ENCODE data around the gene COBL. TPM values are rescaled to one million over a fixed set of nuclear protein-coding genes. Genes with fewer than 3 reads are reported as not detected.

Gene COBL
- total RNA-seq, 1 experiment from 2014 or later = 8.6 TPM

DNA sequence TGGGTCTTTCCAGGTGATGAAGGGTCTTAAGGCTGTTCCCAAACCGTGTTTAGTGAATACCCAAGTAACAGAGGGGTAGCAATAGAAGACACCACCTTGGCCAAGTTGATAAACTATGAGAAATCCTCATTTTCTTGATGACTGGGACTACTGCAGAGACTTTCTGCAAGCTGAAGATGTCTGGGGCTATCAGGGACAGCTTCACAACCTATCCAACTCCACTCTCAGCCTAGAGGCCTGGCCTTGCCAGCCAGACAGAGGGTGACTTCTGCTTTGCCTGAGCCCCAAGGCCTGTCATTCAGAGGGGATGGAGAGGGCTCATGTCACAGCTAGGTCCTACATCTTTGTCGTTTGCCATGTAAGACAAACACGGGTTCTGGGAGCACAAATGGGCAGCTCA is 278.0 kb downstream of the COBL start:
- CTCF ChIA-PET = no interaction called here

DNA sequence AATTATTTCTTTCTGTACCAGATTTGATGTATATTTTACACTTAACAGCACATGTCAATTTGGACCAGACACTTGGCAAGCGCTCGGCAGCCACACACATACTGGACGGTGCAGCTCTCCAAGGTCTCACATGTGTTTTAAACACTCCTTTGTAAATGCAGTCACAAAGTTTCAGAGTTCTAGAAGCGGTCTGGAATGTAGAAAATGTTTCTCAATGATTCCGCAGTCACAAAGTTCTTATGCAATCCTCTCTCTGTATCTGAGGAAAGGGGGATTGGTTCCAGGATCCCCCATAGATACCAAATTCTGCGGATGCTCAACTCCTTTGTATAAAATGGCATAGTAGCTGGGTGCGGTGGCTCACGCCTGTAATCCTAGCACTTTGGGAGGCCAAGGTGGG is 280.9 kb downstream of the COBL start:
- no peak overlapping the region for H3K27ac ChIP-seq (ENCODE audit: low read length)
- H3K4me3 ChIP-seq (ENCODE audit: low read length) = no peak overlapping the region
- no peak overlapping the region for H3K9ac ChIP-seq (ENCODE audit: low read length)
- no peak overlapping the region for H2AFZ ChIP-seq (ENCODE audit: low read length)
- H3K4me1 ChIP-seq (ENCODE audit: insufficient read depth, low read length) = peaks cover 21% of the 10 kb centered on the region
- BruUV-seq (replicated peaks) = no TSS peak
- no peaks in the 10 kb centered on the region for H3F3A ChIP-seq (ENCODE audit: low read length, unreplicated experiment)
- POLR2A ChIA-PET (ENCODE audit: unreplicated experiment) = no interaction called here
- no peaks in the 10 kb centered on the region for H3K79me2 ChIP-seq (ENCODE audit: low read length)
- DNase-seq (no peak), ATAC-seq (no peak)
- TF ChIP-seq EZH2phosphoT487 (IDR thresholded peaks at IDR 0.05; ENCODE audit: borderline replicate concordance, low read length) (no peak), EZH2 (IDR thresholded peaks at IDR 0.05; ENCODE audit: low read length, unreplicated experiment) (no peak)
- TF ChIP-seq, protein P1, sequence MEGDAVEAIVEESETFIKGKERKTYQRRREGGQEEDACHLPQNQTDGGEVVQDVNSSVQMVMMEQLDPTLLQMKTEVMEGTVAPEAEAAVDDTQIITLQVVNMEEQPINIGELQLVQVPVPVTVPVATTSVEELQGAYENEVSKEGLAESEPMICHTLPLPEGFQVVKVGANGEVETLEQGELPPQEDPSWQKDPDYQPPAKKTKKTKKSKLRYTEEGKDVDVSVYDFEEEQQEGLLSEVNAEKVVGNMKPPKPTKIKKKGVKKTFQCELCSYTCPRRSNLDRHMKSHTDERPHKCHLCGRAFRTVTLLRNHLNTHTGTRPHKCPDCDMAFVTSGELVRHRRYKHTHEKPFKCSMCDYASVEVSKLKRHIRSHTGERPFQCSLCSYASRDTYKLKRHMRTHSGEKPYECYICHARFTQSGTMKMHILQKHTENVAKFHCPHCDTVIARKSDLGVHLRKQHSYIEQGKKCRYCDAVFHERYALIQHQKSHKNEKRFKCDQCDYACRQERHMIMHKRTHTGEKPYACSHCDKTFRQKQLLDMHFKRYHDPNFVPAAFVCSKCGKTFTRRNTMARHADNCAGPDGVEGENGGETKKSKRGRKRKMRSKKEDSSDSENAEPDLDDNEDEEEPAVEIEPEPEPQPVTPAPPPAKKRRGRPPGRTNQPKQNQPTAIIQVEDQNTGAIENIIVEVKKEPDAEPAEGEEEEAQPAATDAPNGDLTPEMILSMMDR (conservative IDR thresholded peaks at IDR 0.05; ENCODE audit: low read depth, low read length) = no peak
- H3K9me3 ChIP-seq (ENCODE audit: low read length) = no peaks in the 10 kb centered on the region
- H3K36me3 ChIP-seq (ENCODE audit: low read depth, low read length) = no peaks in the 10 kb centered on the region
- no peaks in the 10 kb centered on the region for H3K9me2 ChIP-seq (replicated peaks; ENCODE audit: low read length)
- intact Hi-C loops (cut with micrococcal nuclease) = no loop called here
- H3K4me2 ChIP-seq (ENCODE audit: low read length) = no peak overlapping the region
- CTCF ChIA-PET = no interaction called here
- no peaks in the 10 kb centered on the region for H3K27me3 ChIP-seq (ENCODE audit: low read length)
- no peaks in the 10 kb centered on the region for H4K20me1 ChIP-seq (ENCODE audit: low read length)

More for the DNA sequence above, 278.0 kb downstream of the COBL start:
- H3K9me2 ChIP-seq (replicated peaks; ENCODE audit: low read length) = no peaks in the 10 kb centered on the region
- H3K4me2 ChIP-seq (ENCODE audit: low read length) = no peak overlapping the region
- TF ChIP-seq EZH2 (IDR thresholded peaks at IDR 0.05; ENCODE audit: low read length, unreplicated experiment) = no peak
- no TSS peak for BruUV-seq (replicated peaks)
- no peak overlapping the region for H3K9ac ChIP-seq (ENCODE audit: low read length)
- H3K4me1 ChIP-seq (ENCODE audit: insufficient read depth, low read length) = peaks cover 16% of the 10 kb centered on the region
- no peaks in the 10 kb centered on the region for H3K9me3 ChIP-seq (ENCODE audit: low read length)
- no peaks in the 10 kb centered on the region for H3F3A ChIP-seq (ENCODE audit: low read length, unreplicated experiment)
- ATAC-seq = no peak
- no peak overlapping the region for H3K4me3 ChIP-seq (ENCODE audit: low read length)
- H4K20me1 ChIP-seq (ENCODE audit: low read length) = no peaks in the 10 kb centered on the region
- POLR2A ChIA-PET (ENCODE audit: unreplicated experiment) = no interaction called here
- H3K27me3 ChIP-seq (ENCODE audit: low read length) = no peaks in the 10 kb centered on the region
- H3K36me3 ChIP-seq (ENCODE audit: low read depth, low read length) = no peaks in the 10 kb centered on the region
- intact Hi-C loops (cut with micrococcal nuclease) = no loop called here
- H3K27ac ChIP-seq (ENCODE audit: low read length) = no peak overlapping the region
- H3K79me2 ChIP-seq (ENCODE audit: low read length) = no peaks in the 10 kb centered on the region
- DNase-seq = no peak
- H2AFZ ChIP-seq (ENCODE audit: low read length) = no peak overlapping the region

DNA sequence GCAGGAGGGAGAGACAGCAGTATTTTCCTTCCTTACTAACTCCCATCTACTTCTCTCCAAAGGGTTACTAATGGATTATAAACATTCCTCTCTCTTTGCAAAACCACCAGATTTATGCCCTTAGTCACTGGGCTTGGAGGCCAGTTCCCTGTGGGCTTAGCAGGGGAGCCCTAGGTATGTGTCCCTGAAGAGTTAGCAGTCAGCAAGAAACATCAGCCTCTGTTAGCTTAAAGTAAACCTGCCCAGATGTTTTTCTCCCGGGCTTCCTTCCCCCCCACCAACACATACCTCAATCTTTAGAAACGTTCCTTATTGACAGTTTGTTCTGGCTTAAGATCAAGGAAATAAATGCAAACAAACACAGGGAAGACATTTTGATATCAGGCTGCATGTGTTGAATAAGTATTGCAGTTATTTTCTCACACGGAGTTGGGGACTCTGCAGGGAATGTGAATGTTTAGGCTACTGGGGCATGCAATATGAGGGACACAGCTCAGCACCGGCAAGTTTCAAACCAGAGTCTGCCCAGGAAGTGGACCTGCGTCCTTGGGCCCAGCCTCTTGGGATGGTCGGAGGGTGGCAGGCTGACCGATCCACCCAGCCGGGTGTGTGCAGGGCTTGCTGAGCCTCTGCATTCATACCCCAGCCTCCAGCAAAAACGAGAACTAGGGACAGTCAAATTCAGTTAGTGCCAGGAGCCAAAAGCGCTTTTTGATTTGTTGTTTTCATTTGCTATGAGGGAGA is 281.9 kb downstream of the COBL start:
- peak; percentile 71 for DNase-seq
- ChIA-PET POLR2A (ENCODE audit: unreplicated experiment) (no interaction called here), CTCF (no interaction called here)
- TF ChIP-seq EZH2 (IDR thresholded peaks at IDR 0.05; ENCODE audit: low read length, unreplicated experiment) (no peak), EZH2phosphoT487 (IDR thresholded peaks at IDR 0.05; ENCODE audit: borderline replicate concordance, low read length) (no peak)
- TF ChIP-seq, protein P1 (conservative IDR thresholded peaks at IDR 0.05; ENCODE audit: low read depth, low read length) = no peak
- H2AFZ ChIP-seq (ENCODE audit: low read length) = 0 out of 2 replicates have a peak overlapping the region, but pooled peaks have one; percentile 25
- intact Hi-C loops (cut with micrococcal nuclease) = loop anchor here (1.0 to 5.0 kb wide), 2 partner anchors 35 to 72 kb away; no protein-coding TSS in a partner anchor
- peak overlapping the region; percentile 21; the same call in 1 of the 2 replicates for H3K27ac ChIP-seq (ENCODE audit: low read length)
- peak; percentile 77 for ATAC-seq
- H3F3A ChIP-seq (ENCODE audit: low read length, unreplicated experiment) = no peaks in the 10 kb centered on the region
- H3K27me3 ChIP-seq (ENCODE audit: low read length) = no peaks in the 10 kb centered on the region
- H3K4me3 ChIP-seq (ENCODE audit: low read length) = no peak overlapping the region
- H3K79me2 ChIP-seq (ENCODE audit: low read length) = no peaks in the 10 kb centered on the region
- H3K4me2 ChIP-seq (ENCODE audit: low read length) = peak overlapping the region; percentile 25
- no peak overlapping the region for H3K9ac ChIP-seq (ENCODE audit: low read length)
- H3K9me3 ChIP-seq (ENCODE audit: low read length) = no peaks in the 10 kb centered on the region
- no peaks in the 10 kb centered on the region for H3K9me2 ChIP-seq (replicated peaks; ENCODE audit: low read length)
- BruUV-seq (replicated peaks) = no TSS peak
- H4K20me1 ChIP-seq (ENCODE audit: low read length) = no peaks in the 10 kb centered on the region
- no peaks in the 10 kb centered on the region for H3K36me3 ChIP-seq (ENCODE audit: low read depth, low read length)
- peaks cover 32% of the 10 kb centered on the region for H3K4me1 ChIP-seq (ENCODE audit: insufficient read depth, low read length)

Measured in PC-3 (cell line).